Measurements from ENCODE around the gene LAG3. TPM values are rescaled to one million over a fixed set of nuclear protein-coding genes. Genes with fewer than 3 reads are reported as not detected.

The LAG3 gene
- total RNA-seq (2013; cell fraction: nucleolus; rRNA removed): 2.0 and 2.8 TPM in 2 replicates
- total RNA-seq (2014; rRNA removed) (0.79 and 1.3 TPM in 2 replicates), total RNA-seq (2014; rRNA removed; fragmentation: Illumina TruSeq; extraction: Trizol) (0.60 and 1.0 TPM in 2 replicates), total RNA-seq (2021) (4.2 and 5.2 TPM in 2 replicates), polyA plus RNA-seq (2011; rRNA removed) (0.26 and 0.52 TPM in 2 replicates), polyA plus RNA-seq (2014; fragmentation: Illumina TruSeq; extraction: Trizol) (0.97 and 1.1 TPM in 2 replicates), polyA plus RNA-seq (2014; fragmentation: Nextera tagmentation; extraction: Ambion mirVana) (under 1 TPM in 1 of 2 experiments, not detected in 1; 0.53 TPM), polyA plus RNA-seq (2014; rRNA removed) (2.3 and 2.4 TPM in 2 replicates), polyA plus RNA-seq (2016; fragmentation: Nextera tagmentation; extraction: Ambion mirVana) (1 to 10 TPM in 1 of 2 experiments, under 1 TPM in 1; 0.77 to 1.4 TPM), polyA minus RNA-seq (2011; rRNA and poly(A)+ RNA removed) (0.15 and 0.67 TPM in 2 replicates), Bru-seq, nascent RNA (percentile 48 among the genes with signal in this experiment), BruChase-seq, experiment 1, labeled RNA remaining after a 6-hour chase (percentile 46 among the genes with signal in this experiment), BruChase-seq, experiment 2, labeled RNA remaining after a 2-hour chase (percentile 44 among the genes with signal in this experiment)
- 1.3 TPM for polyA plus RNA-seq (2011; ENCODE audit: low read depth)
- 0.40 TPM in 2 replicates for polyA plus RNA-seq (2011; cell fraction: cytosol; rRNA removed)
- polyA plus RNA-seq (2011; cell fraction: nucleus; rRNA removed): 2.3 and 3.7 TPM in 2 replicates
- polyA plus RNA-seq (2012): 4.2 and 4.3 TPM in 2 replicates
- not detected in 2 replicates for polyA minus RNA-seq (2011; cell fraction: cytosol; rRNA and poly(A)+ RNA removed)
- polyA minus RNA-seq (2011; cell fraction: nucleus; rRNA and poly(A)+ RNA removed): 0.60 and 0.67 TPM in 2 replicates
- long read RNA-seq, experiment 1, partial matches to known transcripts: 3 of 10 reads
- long read RNA-seq, experiment 1, other reads (novel, unspliced or antisense): 3 of 10 reads
- long read RNA-seq, experiment 2, partial matches to known transcripts: 3 of 3 reads
- long read RNA-seq, experiment 2, other reads (novel, unspliced or antisense): 0 of 3 reads

DNA sequence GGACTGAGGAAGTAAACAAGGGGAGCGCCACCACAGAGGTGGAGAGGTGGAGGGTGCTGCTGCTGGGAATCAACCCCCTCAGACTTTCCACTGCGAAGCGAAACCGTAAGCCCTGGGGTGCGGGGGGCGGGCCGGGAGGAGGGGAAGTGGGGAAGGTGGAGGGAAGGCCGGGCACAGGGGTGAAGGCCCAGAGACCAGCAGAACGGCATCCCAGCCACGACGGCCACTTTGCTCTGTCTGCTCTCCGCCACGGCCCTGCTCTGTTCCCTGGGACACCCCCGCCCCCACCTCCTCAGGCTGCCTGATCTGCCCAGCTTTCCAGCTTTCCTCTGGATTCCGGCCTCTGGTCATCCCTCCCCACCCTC is at the start of gene LAG3:
LAG3 (plus strand) TSS at position 190 of the 365 bp plus-strand sequence. CDS start 333 bp downstream, outside the sequence.
- H2AFZ ChIP-seq (ENCODE audit: control insufficient read depth, low read depth, low read length): no peak within 1 kb of the TSS
- peaks cover 48% of the 10 kb centered on the region for H3K4me1 ChIP-seq (ENCODE audit: control insufficient read depth, insufficient read depth, low read length)
- intact Hi-C loops (cut with micrococcal nuclease; ENCODE audit: unreplicated experiment) (no loop called here), in situ Hi-C loops (cut with MboI) (no loop called here)
- no TSS peak for BruUV-seq (replicated peaks)
- no peak for FAIRE-seq
- POLR2A ChIA-PET: interaction anchor here (0.5 to 1.9 kb wide), 5 partner anchors 12 to 92 kb away, joined by 3 to 16 read pairs (median 3); partner anchors contain the start of genes COPS7A, MLF2 and USP5
- SMC1A ChIA-PET (ENCODE audit: uncharacterized antibody, unreplicated experiment): interaction anchor here (3.6 kb wide), 1 partner anchor 19 kb away, joined by 20 read pairs; the partner anchor contains the start of gene MLF2
- H3K4me2 ChIP-seq (ENCODE audit: control insufficient read depth, insufficient read depth): peak within 1 kb of the TSS; percentile 83
- CTCF ChIA-PET: interaction anchor here (1.8 to 12.7 kb wide), 2 partner anchors 8 to 16 kb away, joined by 5 to 221 read pairs; partner anchors contain the start of gene MLF2
- no peak for DNase-seq (ENCODE audit: low read depth, low spot score)
- peak within 1 kb of the TSS; percentile 54; the same call in 1 of the 2 replicates for H3K4me3 ChIP-seq
- RAD21 ChIA-PET (ENCODE audit: unreplicated experiment): interaction anchor here (3.3 kb wide), 1 partner anchor 19 kb away, joined by 18 read pairs; the partner anchor contains the start of gene MLF2
- H3K9ac ChIP-seq (ENCODE audit: control insufficient read depth, insufficient read depth, low read length): no peak within 1 kb of the TSS
- no peaks in the 10 kb centered on the region for H3K9me3 ChIP-seq (replicated peaks; ENCODE audit: control insufficient read depth, insufficient read depth, low read length)
- 28% methylated on average over 6 of the region's 15 CpGs for whole genome bisulfite sequencing (ENCODE audit: insufficient coverage, insufficient replicate concordance, low lambda C conversion rate, missing lambda C conversion rate)
- peaks cover 11% of the 10 kb centered on the region for H3K79me2 ChIP-seq (ENCODE audit: control insufficient read depth, insufficient read depth, low read length)
- H3K27ac ChIP-seq (ENCODE audit: control insufficient read depth, insufficient read depth): peak within 1 kb of the TSS; percentile 38; the same call in 1 of the 2 replicates
- H3K36me3 ChIP-seq (ENCODE audit: control insufficient read depth in 2 of 2, insufficient read depth in 2 of 2, low read length in 1 of 2): no peaks in the 10 kb centered on the region
- TF ChIP-seq RBBP5 (conservative IDR thresholded peaks at IDR 0.05) (no peak), RB1 (IDR thresholded peaks at IDR 0.05; ENCODE audit: borderline replicate concordance) (no peak), TCF7 (IDR thresholded peaks at IDR 0.05; ENCODE audit: borderline replicate concordance) (no peak), HCFC1 (IDR thresholded peaks at IDR 0.05; ENCODE audit: low read length) (no peak), HDGF (IDR thresholded peaks at IDR 0.05) (no peak), CHD4 (IDR thresholded peaks at IDR 0.05) (no peak), EP300 (IDR thresholded peaks at IDR 0.05; ENCODE audit: borderline replicate concordance in 1 of 2, control insufficient read depth in 1 of 2, low read depth in 2 of 2, low read length in 2 of 2) (no peak), CREB1 (IDR thresholded peaks at IDR 0.05; ENCODE audit: low read depth) (no peak), SP1 (IDR thresholded peaks at IDR 0.05; ENCODE audit: low read depth, low read length) (no peak), SMAD5 (IDR thresholded peaks at IDR 0.05; ENCODE audit: low read depth) (no peak), MTA2 (IDR thresholded peaks at IDR 0.05; ENCODE audit: low read depth) (no peak), TCF3 (IDR thresholded peaks at IDR 0.05; ENCODE audit: borderline replicate concordance, insufficient read depth, low read depth, low read length) (no peak), PML (IDR thresholded peaks at IDR 0.05; ENCODE audit: low read length) (no peak), ZNF274 (IDR thresholded peaks at IDR 0.05; ENCODE audit: insufficient read depth, insufficient read length) (no peak), SIN3A (IDR thresholded peaks at IDR 0.05; ENCODE audit: low read depth, low read length) (no peak), RAD21 (IDR thresholded peaks at IDR 0.05; ENCODE audit: insufficient read depth, low read depth, low read length) (no peak)
- TF ChIP-seq, protein P1, sequence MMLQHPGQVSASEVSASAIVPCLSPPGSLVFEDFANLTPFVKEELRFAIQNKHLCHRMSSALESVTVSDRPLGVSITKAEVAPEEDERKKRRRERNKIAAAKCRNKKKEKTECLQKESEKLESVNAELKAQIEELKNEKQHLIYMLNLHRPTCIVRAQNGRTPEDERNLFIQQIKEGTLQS (IDR thresholded peaks at IDR 0.05; ENCODE audit: borderline replicate concordance, extremely low read depth, low read depth, low read length): no peak
- TF ChIP-seq, protein P2, sequence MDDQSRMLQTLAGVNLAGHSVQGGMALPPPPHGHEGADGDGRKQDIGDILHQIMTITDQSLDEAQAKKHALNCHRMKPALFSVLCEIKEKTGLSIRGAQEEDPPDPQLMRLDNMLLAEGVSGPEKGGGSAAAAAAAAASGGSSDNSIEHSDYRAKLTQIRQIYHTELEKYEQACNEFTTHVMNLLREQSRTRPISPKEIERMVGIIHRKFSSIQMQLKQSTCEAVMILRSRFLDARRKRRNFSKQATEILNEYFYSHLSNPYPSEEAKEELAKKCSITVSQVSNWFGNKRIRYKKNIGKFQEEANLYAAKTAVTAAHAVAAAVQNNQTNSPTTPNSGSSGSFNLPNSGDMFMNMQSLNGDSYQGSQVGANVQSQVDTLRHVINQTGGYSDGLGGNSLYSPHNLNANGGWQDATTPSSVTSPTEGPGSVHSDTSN (IDR thresholded peaks at IDR 0.05; ENCODE audit: insufficient replicate concordance, low read depth, low read length): no peak
- H3K27me3 ChIP-seq (replicated peaks in 1 of 2; ENCODE audit: control insufficient read depth in 2 of 2, insufficient read depth in 2 of 2, low read length in 1 of 2): no peaks in the 10 kb centered on the region
- no peaks in the 10 kb centered on the region for H4K20me1 ChIP-seq (ENCODE audit: control insufficient read depth, insufficient read depth)
- peak; percentile 34 for ATAC-seq

All from GM12878 (cell line).